Stimulated activated naive CD8-positive, alpha-beta T cell treated with anti-CD3 and anti-CD28 coated beads, Interleukin-15, Interleukin-2, amounts not matched to agents 100 ng/mL and 50 ng/mL, for 24 hours (primary cell): ENCODE measurements around the gene SKIC8.

Experiments used
- H3K27ac Mint-ChIP-seq: one replicate; pipeline ENCODE4 v1.8.0; 2021; ENCODE audit warnings: mild to moderate bottlenecking, mixed read lengths
- H3K27me3 Mint-ChIP-seq: one replicate; pipeline ENCODE4 v1.8.0; 2021; ENCODE audit warnings: mixed read lengths
- H3K36me3 Mint-ChIP-seq: one replicate; pipeline ENCODE4 v1.8.0; 2021; ENCODE audit warnings: low read depth, mixed read lengths
- H3K4me1 Mint-ChIP-seq: one replicate; pipeline ENCODE4 v1.8.0; 2021; ENCODE audit warnings: low read depth, mixed read lengths
- H3K4me3 Mint-ChIP-seq: one replicate; pipeline ENCODE4 v1.8.0; 2021; ENCODE audit warnings: mild to moderate bottlenecking, mixed read lengths
- H3K9me3 Mint-ChIP-seq: one replicate; pipeline ENCODE4 v1.8.0; 2021; ENCODE audit warnings: mixed read lengths

SKIC8 gene

DNA sequence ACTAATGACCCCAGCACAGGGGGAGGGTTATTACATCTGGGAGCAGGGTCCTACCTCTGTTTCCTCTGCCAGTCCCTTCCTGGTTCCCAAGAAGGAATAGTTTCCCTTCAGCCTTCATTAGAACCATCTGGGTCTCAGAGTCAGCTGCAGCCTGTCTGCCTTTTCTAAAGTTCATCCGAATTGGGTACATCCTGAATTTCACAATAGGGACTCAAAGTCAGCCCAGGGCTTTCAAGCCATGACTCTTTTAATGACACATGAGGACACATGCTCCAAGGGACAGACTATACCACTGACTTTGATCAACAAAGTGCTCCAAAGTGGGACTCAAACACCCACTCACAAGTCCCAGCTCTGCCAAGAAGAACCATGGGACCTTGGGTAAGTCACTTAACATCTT, 28.1 kb upstream of the SKIC8 start:
- H3K4me1 Mint-ChIP-seq, result no peaks in the 10 kb centered on the region
- no peaks in the 10 kb centered on the region for H3K36me3 Mint-ChIP-seq
- H3K27me3 Mint-ChIP-seq, result no peaks in the 10 kb centered on the region
- H3K27ac Mint-ChIP-seq, result no peak overlapping the region
- H3K4me3 Mint-ChIP-seq, result no peak overlapping the region
- H3K9me3 Mint-ChIP-seq, result no peaks in the 10 kb centered on the region

DNA sequence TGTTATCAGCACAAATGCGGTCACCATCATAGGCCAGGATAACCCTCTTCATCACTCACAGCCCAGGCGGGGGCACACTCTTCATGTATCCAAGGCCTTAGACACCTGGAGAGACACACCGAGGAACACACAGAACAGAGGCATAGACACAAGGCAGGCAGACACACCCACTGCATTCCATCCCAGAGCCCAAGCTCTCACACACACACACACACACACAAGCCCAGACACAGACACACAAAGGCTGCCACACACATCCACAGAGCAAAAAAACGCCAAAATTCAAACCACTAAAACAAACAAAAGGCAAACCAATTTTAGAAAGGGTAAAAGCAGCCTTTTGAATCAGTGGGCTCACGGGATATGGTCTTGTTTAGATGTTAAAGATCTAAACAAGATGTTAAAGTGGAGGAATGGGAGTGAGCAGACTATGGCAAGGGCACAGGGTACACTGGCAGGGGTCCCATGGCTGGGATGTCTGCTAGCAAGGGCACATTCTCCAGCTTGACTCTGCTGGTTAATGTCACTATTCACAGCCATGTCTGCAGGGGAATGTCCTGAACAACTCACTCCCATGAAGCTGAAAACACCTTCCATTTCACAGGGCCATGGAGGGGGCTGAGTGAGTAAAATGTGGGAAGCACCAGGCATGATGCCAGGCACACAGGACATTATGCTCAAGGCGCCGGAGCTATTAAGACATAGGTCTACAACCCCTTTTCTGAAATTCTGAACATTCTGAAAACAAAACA, 25.9 kb upstream of the SKIC8 start:
- no peak overlapping the region for H3K27ac Mint-ChIP-seq
- no peaks in the 10 kb centered on the region for H3K4me1 Mint-ChIP-seq
- no peaks in the 10 kb centered on the region for H3K36me3 Mint-ChIP-seq
- no peaks in the 10 kb centered on the region for H3K27me3 Mint-ChIP-seq
- no peaks in the 10 kb centered on the region for H3K9me3 Mint-ChIP-seq
- no peak overlapping the region for H3K4me3 Mint-ChIP-seq

DNA sequence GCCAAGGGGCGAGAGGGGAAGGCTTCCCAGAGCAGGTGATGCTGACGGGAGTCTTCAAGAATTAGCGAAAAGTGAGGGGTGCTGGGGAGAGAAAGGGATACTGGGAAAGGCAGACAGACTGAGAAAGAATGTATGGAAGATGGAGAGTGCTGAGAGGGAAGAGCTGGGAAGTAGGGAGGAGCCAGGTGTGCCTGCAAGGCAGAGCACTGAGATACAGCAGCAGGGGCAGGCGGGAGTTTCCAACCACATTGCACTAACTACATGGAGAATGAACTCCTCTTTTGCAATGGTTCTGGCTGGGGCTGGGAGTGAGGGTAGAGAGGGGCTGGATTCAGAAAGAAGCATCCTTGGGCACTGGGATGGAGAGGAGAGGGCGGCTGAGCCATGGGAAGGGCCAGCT, 24.7 kb upstream of the SKIC8 start:
- Mint-ChIP-seq H3K36me3 (no peaks in the 10 kb centered on the region), H3K4me3 (no peak overlapping the region), H3K27me3 (no peaks in the 10 kb centered on the region), H3K4me1 (no peaks in the 10 kb centered on the region), H3K27ac (no peak overlapping the region), H3K9me3 (no peaks in the 10 kb centered on the region)

DNA sequence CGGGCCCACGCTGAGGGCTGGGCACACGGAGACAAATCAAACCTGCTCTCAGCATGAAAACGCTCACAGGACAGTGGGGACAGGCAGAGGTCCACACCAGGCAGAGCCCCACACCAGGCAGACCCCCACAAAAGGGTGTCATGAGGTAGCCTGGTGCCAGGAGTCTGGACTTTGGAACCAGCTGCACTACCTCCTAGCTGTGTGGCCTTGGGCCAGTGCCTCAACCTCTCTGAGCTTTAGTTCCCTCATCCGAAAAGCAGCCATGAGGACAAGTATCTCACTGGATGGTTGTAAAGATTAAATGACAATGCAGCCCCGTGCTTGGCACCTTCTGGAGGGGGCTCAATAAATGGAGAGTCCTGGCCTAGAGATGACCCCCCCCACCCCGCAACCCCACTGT, 24.3 kb upstream of the SKIC8 start:
- H3K4me3 Mint-ChIP-seq, result no peak overlapping the region
- H3K4me1 Mint-ChIP-seq, result no peaks in the 10 kb centered on the region
- no peaks in the 10 kb centered on the region for H3K9me3 Mint-ChIP-seq
- H3K27ac Mint-ChIP-seq, result no peak overlapping the region
- no peaks in the 10 kb centered on the region for H3K27me3 Mint-ChIP-seq
- no peaks in the 10 kb centered on the region for H3K36me3 Mint-ChIP-seq

DNA sequence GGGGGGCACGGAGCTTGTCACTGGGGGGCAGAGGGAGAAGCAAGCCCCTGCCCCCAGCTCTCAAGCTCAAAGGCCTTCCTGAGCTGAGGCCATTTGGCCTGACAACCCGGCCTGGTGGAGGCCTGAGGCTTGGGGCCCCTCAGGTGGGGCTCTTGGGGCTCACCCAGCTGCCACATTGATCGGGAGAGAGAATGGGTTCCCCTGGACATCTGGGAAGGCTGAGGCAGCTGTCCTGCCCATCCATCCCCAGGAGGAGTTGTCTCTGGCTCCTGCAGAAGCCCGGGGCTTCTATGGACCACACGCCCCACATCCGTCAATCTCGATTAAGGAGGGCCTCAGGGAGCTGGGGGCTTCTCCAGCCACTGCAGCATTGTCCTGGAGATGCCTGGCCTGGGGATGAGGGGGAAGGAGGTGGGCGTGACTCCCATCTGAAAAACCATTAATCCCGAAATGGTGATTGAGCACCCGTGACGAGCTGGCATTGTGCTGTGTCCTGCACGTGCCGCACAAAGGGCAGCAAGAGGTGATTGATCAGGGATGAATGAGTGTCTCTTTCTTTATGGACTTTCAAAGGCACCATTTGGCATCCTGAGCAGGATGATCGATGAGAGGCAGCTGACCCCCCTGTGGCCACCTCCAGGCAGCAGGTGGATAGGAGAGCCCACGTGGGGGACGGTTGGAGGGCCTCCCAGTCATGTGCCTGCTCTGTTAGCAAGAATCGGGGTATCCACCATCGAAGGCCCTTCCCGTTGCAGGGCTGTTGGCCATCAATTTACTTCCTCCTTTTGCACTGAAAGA, 23.5 kb upstream of the SKIC8 start:
- H3K4me3 Mint-ChIP-seq, result no peak overlapping the region
- no peaks in the 10 kb centered on the region for H3K36me3 Mint-ChIP-seq
- no peaks in the 10 kb centered on the region for H3K4me1 Mint-ChIP-seq
- no peaks in the 10 kb centered on the region for H3K9me3 Mint-ChIP-seq
- H3K27ac Mint-ChIP-seq, result no peak overlapping the region
- no peaks in the 10 kb centered on the region for H3K27me3 Mint-ChIP-seq

DNA sequence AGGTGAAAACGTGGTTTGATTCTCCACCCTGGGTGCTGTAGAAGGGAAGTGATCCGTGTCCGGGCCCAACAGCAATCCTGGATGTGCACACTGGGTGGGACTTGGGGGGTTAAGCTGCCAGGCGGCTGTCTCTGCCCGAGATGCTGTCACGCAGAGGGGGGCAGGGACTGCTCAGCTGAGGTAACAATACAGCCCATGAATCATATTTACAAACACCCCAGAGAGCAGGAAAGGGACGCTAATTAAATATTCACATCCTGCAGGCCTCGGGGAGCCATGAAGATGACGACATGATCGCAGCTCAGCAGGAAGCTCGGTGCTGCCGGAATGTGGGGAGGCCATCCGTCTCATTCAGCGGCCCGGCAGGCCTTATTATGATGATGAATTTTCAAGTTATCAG, 22.8 kb upstream of the SKIC8 start:
- Mint-ChIP-seq H3K27ac (no peak overlapping the region), H3K4me1 (no peaks in the 10 kb centered on the region), H3K9me3 (no peaks in the 10 kb centered on the region), H3K36me3 (no peaks in the 10 kb centered on the region), H3K4me3 (no peak overlapping the region), H3K27me3 (no peaks in the 10 kb centered on the region)

DNA sequence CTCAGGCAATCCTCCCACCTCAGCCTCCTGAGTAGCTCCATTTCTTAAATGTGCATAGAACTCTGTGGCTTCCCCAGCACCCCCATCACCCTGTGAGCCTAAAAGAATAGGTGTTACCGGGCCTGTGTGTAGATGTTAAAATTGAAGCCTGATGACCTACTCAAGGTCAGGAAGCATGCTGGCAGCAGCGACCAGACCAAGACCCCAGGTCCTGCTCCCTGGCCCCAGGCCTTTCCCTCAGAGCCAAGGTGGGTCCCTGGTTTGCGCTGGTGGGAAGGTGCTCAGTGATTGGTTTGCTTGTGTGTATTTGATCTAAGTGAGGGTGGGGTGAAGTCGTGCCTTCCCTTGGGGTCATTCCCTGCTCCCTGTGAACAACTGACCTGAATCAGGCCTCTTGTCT, 22.4 kb upstream of the SKIC8 start:
- Mint-ChIP-seq H3K27me3 (no peaks in the 10 kb centered on the region), H3K4me1 (no peaks in the 10 kb centered on the region), H3K27ac (no peak overlapping the region), H3K9me3 (no peaks in the 10 kb centered on the region), H3K36me3 (no peaks in the 10 kb centered on the region), H3K4me3 (no peak overlapping the region)

DNA sequence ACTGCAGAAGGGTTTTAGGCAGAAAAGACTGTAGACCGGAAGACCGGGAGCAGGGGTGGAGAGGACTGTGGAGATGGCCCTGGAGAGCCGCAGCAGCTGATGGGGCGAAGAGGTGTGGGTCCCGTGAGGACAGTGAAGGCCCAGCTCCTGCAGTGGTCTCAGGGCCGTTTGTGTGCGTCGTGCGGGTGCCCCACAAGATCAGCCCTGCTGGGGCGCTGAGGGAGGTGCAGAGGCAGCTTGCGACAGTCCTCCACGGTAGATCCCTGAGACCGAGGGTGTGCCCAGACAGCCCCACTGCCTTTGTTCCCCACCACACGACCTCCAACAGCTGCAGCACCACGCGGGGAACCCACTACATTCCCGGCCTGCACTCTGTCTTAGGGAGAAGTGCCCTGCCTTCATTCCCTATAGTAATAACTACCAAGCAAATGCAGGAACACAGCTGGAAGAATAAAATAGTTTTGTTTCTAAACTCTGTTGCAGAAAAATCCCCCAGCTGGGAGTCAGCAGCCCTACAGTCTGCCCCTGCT, 21.7 kb upstream of the SKIC8 start:
- Mint-ChIP-seq H3K4me1 (no peaks in the 10 kb centered on the region), H3K27ac (no peak overlapping the region), H3K36me3 (no peaks in the 10 kb centered on the region), H3K9me3 (no peaks in the 10 kb centered on the region), H3K4me3 (no peak overlapping the region), H3K27me3 (no peaks in the 10 kb centered on the region)

DNA sequence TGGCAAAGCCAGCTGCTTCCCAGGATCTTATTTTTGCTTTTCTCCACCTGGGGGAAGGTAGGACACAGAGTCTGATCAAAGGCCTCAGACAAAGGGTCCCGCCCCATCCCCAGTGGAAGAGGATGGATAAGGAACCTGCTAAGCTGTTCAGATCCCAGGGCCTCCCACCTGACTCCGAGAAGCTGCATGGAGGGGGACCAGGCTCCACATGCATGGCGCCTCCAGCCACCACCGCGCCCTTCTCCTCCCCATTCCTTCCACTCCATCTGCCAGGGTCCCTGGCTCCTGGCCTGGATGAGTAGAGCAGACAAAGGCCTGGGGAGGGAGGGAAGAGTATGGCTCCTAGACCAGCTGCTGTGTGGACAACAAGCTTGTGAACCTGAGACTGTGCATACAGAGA, 20.8 kb upstream of the SKIC8 start:
- no peaks in the 10 kb centered on the region for H3K27me3 Mint-ChIP-seq
- no peaks in the 10 kb centered on the region for H3K4me1 Mint-ChIP-seq
- no peak overlapping the region for H3K4me3 Mint-ChIP-seq
- H3K27ac Mint-ChIP-seq, result no peak overlapping the region
- no peaks in the 10 kb centered on the region for H3K9me3 Mint-ChIP-seq
- no peaks in the 10 kb centered on the region for H3K36me3 Mint-ChIP-seq

DNA sequence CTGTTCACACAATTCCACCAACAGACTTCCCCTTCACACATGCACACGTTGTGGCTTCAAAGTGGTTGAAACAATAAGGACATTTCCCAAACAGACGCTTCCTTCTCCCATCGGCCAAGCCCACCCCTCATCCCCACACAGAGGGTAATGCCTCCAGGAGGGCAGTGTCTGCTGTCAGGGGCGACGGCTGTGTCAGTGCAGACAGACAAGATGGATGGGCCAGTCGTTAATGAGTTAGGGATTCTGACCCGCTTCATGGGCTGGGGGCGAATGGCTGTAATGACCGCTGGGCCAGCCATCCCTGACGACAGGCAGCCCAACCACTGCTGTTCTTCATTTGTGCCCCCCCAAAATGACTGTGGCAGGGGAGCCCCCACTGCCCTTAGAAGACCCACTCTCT, 20.2 kb upstream of the SKIC8 start:
- Mint-ChIP-seq H3K27me3 (no peaks in the 10 kb centered on the region), H3K4me1 (no peaks in the 10 kb centered on the region), H3K4me3 (no peak overlapping the region), H3K27ac (no peak overlapping the region), H3K9me3 (no peaks in the 10 kb centered on the region), H3K36me3 (no peaks in the 10 kb centered on the region)

DNA sequence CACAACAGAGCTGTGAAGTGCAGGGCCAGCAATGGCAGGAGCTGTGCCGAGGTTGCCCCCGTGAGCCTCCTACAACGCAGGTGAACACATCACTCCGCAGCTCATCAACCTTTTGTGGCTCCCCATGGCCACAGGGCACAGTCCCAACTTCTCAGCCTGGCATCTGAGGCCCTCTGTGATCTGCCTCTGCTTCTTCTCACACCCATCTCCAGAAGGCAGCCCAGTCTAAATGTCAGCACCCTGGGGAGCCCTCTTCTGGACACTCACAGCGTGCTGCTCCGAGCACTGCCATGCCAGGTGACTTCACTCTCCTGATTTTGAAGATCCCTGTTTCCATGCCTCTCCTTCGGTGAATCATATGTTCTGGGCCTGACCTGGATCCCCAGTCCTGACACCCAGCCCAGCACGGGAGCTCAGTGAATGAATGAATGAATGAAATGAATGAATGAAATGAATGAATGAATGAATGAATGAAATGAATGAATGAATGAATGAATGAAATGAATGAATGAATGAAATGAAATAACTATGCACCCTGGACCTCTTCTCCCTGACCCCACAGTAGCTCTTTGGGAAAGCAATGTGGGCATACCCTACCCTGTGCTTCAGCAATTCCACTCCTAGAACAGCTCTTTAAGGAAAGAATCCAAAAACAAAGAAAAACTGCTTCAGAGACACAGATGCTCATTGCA, 17.9 kb upstream of the SKIC8 start:
- no peak overlapping the region for H3K27ac Mint-ChIP-seq
- no peaks in the 10 kb centered on the region for H3K4me1 Mint-ChIP-seq
- H3K4me3 Mint-ChIP-seq, result no peak overlapping the region
- no peaks in the 10 kb centered on the region for H3K27me3 Mint-ChIP-seq
- H3K9me3 Mint-ChIP-seq, result no peaks in the 10 kb centered on the region
- H3K36me3 Mint-ChIP-seq, result no peaks in the 10 kb centered on the region

DNA sequence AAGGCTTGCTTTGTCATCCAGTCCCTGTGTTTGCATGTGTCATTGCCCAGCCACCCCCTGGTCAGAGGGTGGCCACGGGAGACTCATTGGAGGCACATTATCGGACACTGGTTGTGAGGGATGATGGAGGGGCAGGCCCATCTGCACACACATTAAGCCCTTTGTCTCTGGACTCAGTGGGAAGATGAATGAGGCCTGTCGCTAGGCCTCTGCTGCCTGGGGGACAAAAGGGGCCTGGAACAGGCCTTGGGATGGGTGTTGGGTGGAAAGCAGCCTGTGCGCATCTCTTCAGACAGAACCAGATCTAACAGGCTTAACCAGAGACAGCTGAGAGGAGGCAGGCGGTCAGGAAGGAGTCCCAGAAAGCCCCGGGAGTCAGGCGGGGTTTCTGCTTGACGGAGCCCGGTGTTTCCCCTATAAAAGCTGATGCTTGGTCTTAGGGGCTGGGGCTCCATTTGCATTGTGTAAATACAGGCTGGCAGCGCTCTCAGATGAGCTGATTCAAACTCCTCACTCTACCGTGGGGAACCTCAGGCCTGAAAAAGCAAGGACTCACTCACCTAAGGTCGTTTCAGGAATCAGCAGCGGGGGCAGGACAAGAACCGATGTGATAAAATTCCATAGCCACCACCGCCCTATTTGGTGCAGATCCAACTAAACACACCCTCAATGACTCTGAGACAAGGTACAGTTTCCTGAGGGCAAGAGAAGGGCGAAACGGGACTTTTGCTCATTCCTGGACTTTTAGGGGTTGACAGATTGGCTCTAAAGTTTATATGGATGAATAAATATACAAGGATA, 17.1 kb upstream of the SKIC8 start:
- no peak overlapping the region for H3K4me3 Mint-ChIP-seq
- no peaks in the 10 kb centered on the region for H3K4me1 Mint-ChIP-seq
- no peaks in the 10 kb centered on the region for H3K27me3 Mint-ChIP-seq
- H3K9me3 Mint-ChIP-seq, result no peaks in the 10 kb centered on the region
- H3K27ac Mint-ChIP-seq, result no peak overlapping the region
- H3K36me3 Mint-ChIP-seq, result no peaks in the 10 kb centered on the region

DNA sequence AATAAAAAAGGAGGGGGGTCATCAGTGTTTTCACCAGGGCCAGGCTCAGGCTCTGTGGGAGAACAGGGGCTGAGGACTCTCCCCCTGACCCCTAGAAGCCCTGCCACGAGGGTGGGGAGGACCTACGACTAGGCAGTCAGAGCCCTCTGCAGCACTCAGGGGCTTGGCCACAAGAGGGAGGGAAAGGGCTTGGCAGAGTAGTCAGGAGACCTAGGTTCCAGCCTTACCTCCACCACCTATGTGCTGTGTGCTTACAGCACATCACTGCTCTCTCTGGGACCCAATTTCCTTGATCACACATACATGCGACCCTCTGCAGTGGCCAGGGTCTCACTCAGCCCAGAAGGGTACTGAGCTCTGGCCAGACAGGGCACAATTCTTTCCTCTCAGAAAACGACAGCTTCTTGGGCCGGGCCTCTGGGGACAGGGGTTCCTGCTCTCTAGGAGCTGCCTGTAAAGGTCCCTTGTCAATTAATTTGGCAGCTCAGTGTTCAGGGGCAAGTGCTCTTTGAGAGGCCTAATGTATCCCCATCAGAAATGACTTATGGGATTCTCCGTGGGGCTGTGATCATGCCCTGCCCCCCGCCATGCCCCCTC, 16.4 kb upstream of the SKIC8 start:
- Mint-ChIP-seq H3K36me3 (no peaks in the 10 kb centered on the region), H3K27ac (no peak overlapping the region), H3K9me3 (no peaks in the 10 kb centered on the region), H3K4me3 (no peak overlapping the region), H3K27me3 (no peaks in the 10 kb centered on the region), H3K4me1 (no peaks in the 10 kb centered on the region)

DNA sequence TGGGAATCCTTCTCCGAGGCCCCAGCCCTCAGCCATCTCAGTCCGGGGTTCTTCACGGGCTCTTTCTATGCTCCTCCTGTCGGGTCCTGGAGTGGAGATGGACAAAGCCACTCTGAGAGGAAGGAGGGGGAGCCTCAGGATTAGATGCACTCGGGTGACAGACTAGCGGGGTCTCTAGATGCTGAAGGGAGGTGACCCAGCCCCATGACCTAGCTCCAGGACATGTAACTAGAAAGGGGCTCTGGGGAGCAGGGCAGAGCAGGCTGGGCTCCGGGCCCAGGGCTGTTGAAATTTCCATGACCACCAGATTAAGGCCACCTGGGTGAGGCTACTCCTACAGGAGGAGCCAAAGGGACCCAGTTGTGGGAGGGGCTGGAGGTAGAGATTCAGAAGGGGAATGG, 14.8 kb upstream of the SKIC8 start:
- Mint-ChIP-seq H3K27me3 (peaks cover 3% of the 10 kb centered on the region), H3K27ac (no peak overlapping the region), H3K4me1 (no peaks in the 10 kb centered on the region), H3K4me3 (no peak overlapping the region), H3K9me3 (no peaks in the 10 kb centered on the region), H3K36me3 (no peaks in the 10 kb centered on the region)
